GM21515 (cell line): Measurements from ENCODE around the gene KCNIP4.

Source experiments
- ATAC-seq: cut with Tn5 transposase; IDR thresholded peaks from one replicate; pipeline ENCODE4 v1.9.1; 2021; ENCODE audit not compliant: unreplicated experiment

The KCNIP4 gene

GRCh38 chr4:20687864-20688263 is 1260.7 kb downstream of the KCNIP4 start:
- no peak for ATAC-seq

DNA sequence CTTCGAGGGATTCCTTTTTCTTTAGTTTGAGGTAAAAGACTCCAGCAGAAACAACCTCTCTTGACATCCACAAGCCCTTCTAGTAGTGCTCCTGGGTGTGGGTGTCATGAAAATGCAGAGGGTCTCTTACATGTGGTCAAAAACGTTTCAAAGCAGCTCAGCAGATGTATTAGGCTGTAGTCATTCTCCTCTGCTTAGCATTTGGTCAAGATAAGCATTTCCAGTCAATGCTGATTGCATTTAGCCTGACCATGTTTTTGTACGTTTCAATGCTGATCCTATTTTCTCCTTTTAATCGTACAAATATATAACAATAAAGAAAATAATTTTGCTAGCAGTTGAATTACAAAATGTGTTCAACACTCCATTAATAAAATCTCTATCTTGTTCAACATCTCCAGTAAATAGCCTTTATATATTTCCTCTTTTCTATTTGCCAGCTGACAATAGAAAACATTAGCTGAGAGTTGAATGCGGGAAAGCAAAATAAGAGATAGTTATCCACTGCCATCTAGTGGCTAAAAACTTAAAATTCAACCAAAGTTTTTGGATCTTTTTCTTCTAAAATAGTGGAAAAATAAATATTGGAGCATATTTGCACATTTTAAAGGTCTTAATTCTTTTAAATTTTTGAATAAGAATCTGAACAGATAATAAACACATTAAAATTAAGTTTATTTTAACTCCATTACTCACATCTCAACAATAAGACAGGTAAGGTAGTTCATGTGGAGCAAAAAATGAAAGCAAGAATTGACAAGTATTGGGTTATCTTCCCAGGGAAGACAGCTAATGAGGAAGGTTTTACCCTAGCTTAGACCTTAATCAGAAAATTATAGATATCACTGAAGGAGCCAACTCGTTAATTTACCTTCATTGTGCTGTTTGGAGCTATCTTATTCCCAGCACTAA is 1263.5 kb downstream of the KCNIP4 start:
- no peak for ATAC-seq

DNA sequence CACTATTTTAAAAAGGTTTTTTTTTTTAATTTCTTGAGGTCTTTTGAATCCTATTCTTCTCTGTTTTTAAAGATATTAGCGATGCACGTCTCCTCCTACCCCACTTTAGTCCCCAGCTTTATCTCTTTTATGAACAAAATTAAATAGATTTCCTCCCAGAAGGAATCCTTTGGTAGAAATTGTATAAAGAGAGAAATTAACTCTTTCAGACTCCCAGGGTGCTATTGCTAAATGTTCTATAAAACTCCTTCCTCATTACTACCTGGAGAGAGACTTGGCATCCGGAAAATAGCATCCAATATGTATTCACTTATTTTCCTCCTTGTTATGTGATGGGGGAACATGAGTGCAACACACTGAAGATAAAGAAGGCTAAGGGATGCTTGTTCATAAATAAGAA is 1264.8 kb downstream of the KCNIP4 start:
- ATAC-seq: no peak

DNA sequence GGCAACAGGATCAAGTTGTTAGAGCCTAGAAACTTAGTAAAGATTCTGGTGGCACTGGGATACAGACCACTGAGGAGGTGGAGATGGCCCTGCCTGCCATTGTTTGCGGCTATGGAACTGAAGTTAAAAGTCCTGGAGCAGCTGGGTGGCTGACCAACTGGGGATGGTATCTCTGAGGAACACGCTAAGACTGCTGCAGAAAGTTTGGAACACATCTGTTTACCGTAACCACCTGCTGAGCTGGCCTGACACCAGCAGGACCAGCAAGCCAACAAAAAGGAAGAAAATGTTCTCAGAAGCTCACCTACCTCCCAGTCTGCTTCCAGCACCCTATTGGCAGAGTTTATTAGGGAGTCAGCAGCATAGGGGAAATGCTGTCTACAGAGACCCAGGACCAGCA is 1265.7 kb downstream of the KCNIP4 start:
- ATAC-seq: no peak

- ATAC-seq: no peak
These were observed 1267.3 kb downstream of the KCNIP4 start for GRCh38 chr4:20681271-20681670.

DNA sequence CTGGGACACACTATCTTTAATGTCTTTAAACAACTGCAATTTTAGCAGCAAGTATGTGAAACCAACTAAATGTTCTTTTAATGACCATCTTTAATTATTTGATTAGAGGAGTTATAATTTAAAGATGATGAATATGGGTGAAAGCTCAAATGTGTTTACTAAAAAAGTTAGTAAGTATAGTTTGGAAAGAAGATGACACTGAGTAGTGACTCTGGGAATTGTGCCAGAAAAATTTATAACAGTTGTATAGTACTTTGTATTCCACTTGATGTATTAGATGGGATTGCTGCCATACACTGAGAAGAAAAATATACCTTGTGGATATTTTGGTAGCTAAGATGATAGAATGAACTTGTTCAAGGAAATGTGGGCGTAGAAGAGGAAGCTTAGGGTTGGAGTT is 1267.8 kb downstream of the KCNIP4 start:
- no peak for ATAC-seq

- ATAC-seq: no peak
These were observed 1268.6 kb downstream of the KCNIP4 start for GRCh38 chr4:20679951-20680350.
